ENCODE results near the gene CCDC154. TPM values are rescaled to one million over a fixed set of nuclear protein-coding genes. Genes with fewer than 3 reads are reported as not detected.
A peak's percentile ranks its signal among the peaks of the same experiment; 100 is the strongest.

CCDC154 gene
- total RNA-seq, 2 experiments from 2014 or later = 0.85 to 1.1 TPM

- Histone ChIP-seq H3K4me2 (ENCODE audit: low read length) (peak overlapping the region; percentile 99), H3K36me3 (ENCODE audit: insufficient read depth, low read length) (no peaks in the 10 kb centered on the region), H3K27ac (ENCODE audit: low read depth, low read length, poor library complexity, severe bottlenecking) (no peak overlapping the region), H3K79me2 (ENCODE audit: insufficient read depth, low read depth, low read length) (peaks cover 10% of the 10 kb centered on the region; the same call in 1 of the 2 replicates), H4K20me1 (ENCODE audit: insufficient read depth, low read length) (no peaks in the 10 kb centered on the region), H3K4me3 (ENCODE audit: low read depth, low read length, poor library complexity, severe bottlenecking) (peak overlapping the region; percentile 85), H3K4me1 (ENCODE audit: insufficient read depth, low read length, poor library complexity, severe bottlenecking) (peaks cover 15% of the 10 kb centered on the region), H3K9me2 (ENCODE audit: insufficient read depth, low read length) (no peaks in the 10 kb centered on the region), H3K9me3 (ENCODE audit: low read length) (no peaks in the 10 kb centered on the region), H2AFZ (ENCODE audit: low read length) (peak overlapping the region; percentile 88)
- no peak for TF ChIP-seq EZH2phosphoT487 (IDR thresholded peaks at IDR 0.05; ENCODE audit: borderline replicate concordance, low read depth, low read length)
- no peak for TF ChIP-seq CTCF (conservative IDR thresholded peaks at IDR 0.05; ENCODE audit: low read length)
- POLR2A ChIA-PET = interaction anchor here (0.6 kb wide), 1 partner anchor 278 kb away, joined by 3 read pairs; no protein-coding TSS in a partner anchor
- no peak for DNase-seq (ENCODE audit: low spot score)
- TSS peak; percentile 62 for BruUV-seq (replicated peaks)
- CTCF ChIA-PET (ENCODE audit: unreplicated experiment) = no interaction called here
- intact Hi-C loops (cut with micrococcal nuclease; ENCODE audit: unreplicated experiment) = no loop called here
These were observed 29.9 kb upstream of the CCDC154 start for GRCh38 chr16:1474082-1474795.

- ChIA-PET POLR2A (no interaction called here), CTCF (ENCODE audit: unreplicated experiment) (no interaction called here)
- no peak overlapping the region for H3K27ac ChIP-seq (ENCODE audit: low read depth, low read length, poor library complexity, severe bottlenecking)
- H3K9me3 ChIP-seq (ENCODE audit: low read length) = no peaks in the 10 kb centered on the region
- H2AFZ ChIP-seq (ENCODE audit: low read length) = no peak overlapping the region
- BruUV-seq (replicated peaks) = no TSS peak
- intact Hi-C loops (cut with micrococcal nuclease; ENCODE audit: unreplicated experiment) = no loop called here
- DNase-seq (ENCODE audit: low spot score) = no peak
- no peak overlapping the region for H3K4me3 ChIP-seq (ENCODE audit: low read depth, low read length, poor library complexity, severe bottlenecking)
- H3K4me1 ChIP-seq (ENCODE audit: insufficient read depth, low read length, poor library complexity, severe bottlenecking) = peaks cover 15% of the 10 kb centered on the region
- H4K20me1 ChIP-seq (ENCODE audit: insufficient read depth, low read length) = no peaks in the 10 kb centered on the region
- peaks cover 10% of the 10 kb centered on the region; the same call in 1 of the 2 replicates for H3K79me2 ChIP-seq (ENCODE audit: insufficient read depth, low read depth, low read length)
- H3K9me2 ChIP-seq (ENCODE audit: insufficient read depth, low read length) = no peaks in the 10 kb centered on the region
- no peaks in the 10 kb centered on the region for H3K36me3 ChIP-seq (ENCODE audit: insufficient read depth, low read length)
- TF ChIP-seq EZH2phosphoT487 (IDR thresholded peaks at IDR 0.05; ENCODE audit: borderline replicate concordance, low read depth, low read length) = no peak
- TF ChIP-seq CTCF (conservative IDR thresholded peaks at IDR 0.05; ENCODE audit: low read length) = no peak
- H3K4me2 ChIP-seq (ENCODE audit: low read length) = no peak overlapping the region
These were observed 28.6 kb upstream of the CCDC154 start for GRCh38 chr16:1472974-1473373.

GRCh38 chr16:1471569-1472194 is 27.3 kb upstream of the CCDC154 start:
- ChIA-PET POLR2A (no interaction called here), CTCF (ENCODE audit: unreplicated experiment) (no interaction called here)
- no peak overlapping the region for H3K4me3 ChIP-seq (ENCODE audit: low read depth, low read length, poor library complexity, severe bottlenecking)
- H3K4me1 ChIP-seq (ENCODE audit: insufficient read depth, low read length, poor library complexity, severe bottlenecking) = peaks cover 15% of the 10 kb centered on the region
- H3K9me2 ChIP-seq (ENCODE audit: insufficient read depth, low read length) = no peaks in the 10 kb centered on the region
- intact Hi-C loops (cut with micrococcal nuclease; ENCODE audit: unreplicated experiment) = no loop called here
- no peaks in the 10 kb centered on the region for H4K20me1 ChIP-seq (ENCODE audit: insufficient read depth, low read length)
- BruUV-seq (replicated peaks) = no TSS peak
- no peak overlapping the region for H3K27ac ChIP-seq (ENCODE audit: low read depth, low read length, poor library complexity, severe bottlenecking)
- TF ChIP-seq CTCF (conservative IDR thresholded peaks at IDR 0.05; ENCODE audit: low read length) (no peak), EZH2phosphoT487 (IDR thresholded peaks at IDR 0.05; ENCODE audit: borderline replicate concordance, low read depth, low read length) (no peak)
- no peak for DNase-seq (ENCODE audit: low spot score)
- H2AFZ ChIP-seq (ENCODE audit: low read length) = no peak overlapping the region
- H3K9me3 ChIP-seq (ENCODE audit: low read length) = no peaks in the 10 kb centered on the region
- H3K4me2 ChIP-seq (ENCODE audit: low read length) = no peak overlapping the region
- H3K79me2 ChIP-seq (ENCODE audit: insufficient read depth, low read depth, low read length) = peaks cover 10% of the 10 kb centered on the region; the same call in 1 of the 2 replicates
- H3K36me3 ChIP-seq (ENCODE audit: insufficient read depth, low read length) = no peaks in the 10 kb centered on the region
